HG03460 (cell line): ENCODE measurements around the gene RASGRF2.
"Not testable (repeated sequence)": the region's sequence is repeated elsewhere in the genome, so short reads cannot be mapped to it uniquely, and the experiment has no call there.

Experiments used
- ATAC-seq: cut with Tn5 transposase; IDR thresholded peaks from one replicate; pipeline ENCODE4 v1.9.1; 2021; ENCODE audit not compliant: unreplicated experiment

The RASGRF2 gene

GRCh38 chr5:81068635-81069034 lies 108.5 kb downstream of the RASGRF2 start:
- ATAC-seq: no peak

- ATAC-seq: no peak
Observed at GRCh38 chr5:81069990-81070389, 109.8 kb downstream of the RASGRF2 start.

GRCh38 chr5:81070571-81071255 lies 110.5 kb downstream of the RASGRF2 start:
- no peak for ATAC-seq

GRCh38 chr5:81075041-81075440 lies 114.9 kb downstream of the RASGRF2 start:
- no peak for ATAC-seq

- ATAC-seq: no peak
Observed at GRCh38 chr5:81077105-81077504, 116.9 kb downstream of the RASGRF2 start.

GRCh38 chr5:81078930-81079329 lies 118.8 kb downstream of the RASGRF2 start:
- ATAC-seq: no peak

GRCh38 chr5:81080809-81081460 lies 120.8 kb downstream of the RASGRF2 start:
- ATAC-seq: no peak

GRCh38 chr5:81081461-81081835 lies 121.3 kb downstream of the RASGRF2 start:
- ATAC-seq: no peak

- no peak for ATAC-seq
Observed at GRCh38 chr5:81086881-81087281, 126.7 kb downstream of the RASGRF2 start.

- no peak for ATAC-seq
Observed at GRCh38 chr5:81091199-81091598, 131.0 kb downstream of the RASGRF2 start.

- ATAC-seq: no peak
Observed at GRCh38 chr5:81093536-81094196, 133.5 kb downstream of the RASGRF2 start.

GRCh38 chr5:81095835-81096234 lies 135.7 kb downstream of the RASGRF2 start:
- ATAC-seq: no peak

- no peak for ATAC-seq
Observed at GRCh38 chr5:81097713-81098112, 137.6 kb downstream of the RASGRF2 start.

- no peak for ATAC-seq
Observed at GRCh38 chr5:81105261-81105877, 145.2 kb downstream of the RASGRF2 start.

- ATAC-seq: no peak
Observed at GRCh38 chr5:81115261-81115660, 155.1 kb downstream of the RASGRF2 start.

GRCh38 chr5:81117566-81117965 lies 157.4 kb downstream of the RASGRF2 start:
- ATAC-seq: no peak

GRCh38 chr5:81121273-81121672 lies 161.1 kb downstream of the RASGRF2 start:
- no peak for ATAC-seq

- ATAC-seq: no peak
Observed at GRCh38 chr5:81121836-81122630, 161.9 kb downstream of the RASGRF2 start.

- not testable (repeated sequence) for ATAC-seq
Observed at GRCh38 chr5:81124689-81125088, 164.5 kb downstream of the RASGRF2 start.

- ATAC-seq: no peak
Observed at GRCh38 chr5:81125959-81126358, 165.8 kb downstream of the RASGRF2 start.

- no peak for ATAC-seq
Observed at GRCh38 chr5:81128416-81128815, 168.3 kb downstream of the RASGRF2 start.
